ENCODE measurements around the gene KRT28. TPM values are rescaled to one million over a fixed set of nuclear protein-coding genes. Genes with fewer than 3 reads are reported as not detected.

KRT28 gene
- total RNA-seq, 3 donors from 2014 or later = not detected

- Histone ChIP-seq H3K9me3 (no peaks in the 10 kb centered on the region), H3K36me3 (ENCODE audit: low read depth) (no peaks in the 10 kb centered on the region), H3K4me1 (ENCODE audit: low read depth) (no peaks in the 10 kb centered on the region), H3K4me3 (no peak overlapping the region)
- ATAC-seq (no peak), DNase-seq (no peak)
- no peak for TF ChIP-seq CTCF (IDR thresholded peaks at IDR 0.05)
- intact Hi-C loops (cut with DNase I, micrococcal nuclease) = no loop called here
These were observed 28.8 kb upstream of the KRT28 start for GRCh38 chr17:40828454-40829044.

GRCh38 chr17:40827746-40828453 is 28.1 kb upstream of the KRT28 start:
- Histone ChIP-seq H3K4me1 (ENCODE audit: low read depth) (no peaks in the 10 kb centered on the region), H3K36me3 (ENCODE audit: low read depth) (no peaks in the 10 kb centered on the region), H3K9me3 (no peaks in the 10 kb centered on the region), H3K4me3 (no peak overlapping the region)
- ATAC-seq (no peak), DNase-seq (no peak)
- intact Hi-C loops (cut with DNase I, micrococcal nuclease) = no loop called here
- TF ChIP-seq CTCF (IDR thresholded peaks at IDR 0.05) = no peak

- H3K9me3 ChIP-seq = no peaks in the 10 kb centered on the region
- H3K36me3 ChIP-seq (ENCODE audit: low read depth) = no peaks in the 10 kb centered on the region
- no peak for TF ChIP-seq CTCF (IDR thresholded peaks at IDR 0.05)
- H3K4me3 ChIP-seq = no peak overlapping the region
- H3K4me1 ChIP-seq (ENCODE audit: low read depth) = no peaks in the 10 kb centered on the region
- intact Hi-C loops (cut with DNase I, micrococcal nuclease) = no loop called here
- DNase-seq (no peak), ATAC-seq (no peak)
These were observed 25.8 kb upstream of the KRT28 start for GRCh38 chr17:40825599-40825998.

- ATAC-seq = no peak
- no peak for DNase-seq
- H3K36me3 ChIP-seq (ENCODE audit: low read depth) = no peaks in the 10 kb centered on the region
- intact Hi-C loops (cut with DNase I, micrococcal nuclease) = no loop called here
- H3K4me1 ChIP-seq (ENCODE audit: low read depth) = no peaks in the 10 kb centered on the region
- H3K4me3 ChIP-seq = no peak overlapping the region
- no peak for TF ChIP-seq CTCF (IDR thresholded peaks at IDR 0.05)
- no peaks in the 10 kb centered on the region for H3K9me3 ChIP-seq
These were observed 24.5 kb upstream of the KRT28 start for GRCh38 chr17:40824015-40824832.

GRCh38 chr17:40822132-40822812 is 22.5 kb upstream of the KRT28 start, which contains the start of gene KRT10:
TSS of gene KRT10 (minus strand) at chr17:40822614. CDS start at chr17:40822585, 29 bp downstream.
- TF ChIP-seq CTCF (IDR thresholded peaks at IDR 0.05) = no peak
- intact Hi-C loops (cut with DNase I, micrococcal nuclease) = no loop called here
- ATAC-seq (no peak), DNase-seq (no peak)
- Histone ChIP-seq H3K4me1 (ENCODE audit: low read depth) (no peaks in the 10 kb centered on the region), H3K4me3 (no peak within 1 kb of the TSS), H3K9me3 (no peaks in the 10 kb centered on the region), H3K36me3 (ENCODE audit: low read depth) (no peaks in the 10 kb centered on the region)

All from mucosa of descending colon (tissue), 3 donors.